HG02678 (cell line): ENCODE data around the gene PBX4.

ENCODE experiments used
- ATAC-seq: cut with Tn5 transposase; IDR thresholded peaks from one replicate; pipeline ENCODE4 v1.9.1; 2021; ENCODE audit warnings: mild to moderate bottlenecking, moderate library complexity; ENCODE audit not compliant: unreplicated experiment

The PBX4 gene

GRCh38 chr19:19541616-19542015 lies 76.9 kb downstream of the PBX4 start:
- ATAC-seq: no peak

DNA sequence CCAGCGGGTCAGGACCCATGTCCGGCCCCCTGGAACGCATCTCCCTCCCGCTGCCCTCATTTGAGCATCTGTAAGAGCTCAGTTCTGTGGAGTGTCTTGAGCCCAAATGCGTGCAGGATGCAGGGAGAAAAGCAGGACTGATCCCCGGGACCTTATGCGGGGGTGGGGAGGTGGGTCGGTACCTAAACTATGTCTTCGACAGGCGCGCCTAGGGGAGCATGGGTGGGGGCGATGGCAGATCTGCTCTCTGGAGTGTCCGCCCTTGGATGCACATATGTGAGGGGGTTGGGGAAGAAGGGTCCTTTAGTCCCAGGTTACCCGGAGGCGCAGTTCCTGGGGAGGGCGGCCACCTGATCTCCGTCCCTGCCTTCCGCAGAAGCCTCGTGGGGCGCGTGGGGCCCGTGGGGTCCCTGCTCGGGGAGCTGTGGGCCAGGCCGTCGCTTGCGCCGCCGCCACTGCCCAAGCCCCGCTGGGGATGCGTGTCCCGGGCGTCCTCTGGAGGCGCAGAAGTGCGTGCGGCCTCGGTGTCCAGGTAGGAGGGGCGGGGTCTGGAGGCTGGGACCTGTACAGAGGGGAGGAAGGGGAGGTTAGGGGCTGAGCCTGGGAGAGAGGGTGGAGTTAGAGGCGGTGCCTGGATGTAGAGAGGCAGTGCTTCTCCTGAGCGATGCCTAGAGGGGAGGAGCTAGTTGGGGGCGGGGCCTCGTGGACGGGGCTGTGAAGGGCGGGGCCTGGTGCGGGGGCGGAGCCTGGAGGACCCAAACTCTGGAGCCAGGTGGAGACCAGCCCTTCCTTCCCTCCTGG lies 77.6 kb downstream of the PBX4 start:
- ATAC-seq: no peak

- no peak for ATAC-seq
Measured at GRCh38 chr19:19540064-19540714, 78.3 kb downstream of the PBX4 start.

- ATAC-seq: no peak
Measured at GRCh38 chr19:19539698-19540063, 78.8 kb downstream of the PBX4 start.

DNA sequence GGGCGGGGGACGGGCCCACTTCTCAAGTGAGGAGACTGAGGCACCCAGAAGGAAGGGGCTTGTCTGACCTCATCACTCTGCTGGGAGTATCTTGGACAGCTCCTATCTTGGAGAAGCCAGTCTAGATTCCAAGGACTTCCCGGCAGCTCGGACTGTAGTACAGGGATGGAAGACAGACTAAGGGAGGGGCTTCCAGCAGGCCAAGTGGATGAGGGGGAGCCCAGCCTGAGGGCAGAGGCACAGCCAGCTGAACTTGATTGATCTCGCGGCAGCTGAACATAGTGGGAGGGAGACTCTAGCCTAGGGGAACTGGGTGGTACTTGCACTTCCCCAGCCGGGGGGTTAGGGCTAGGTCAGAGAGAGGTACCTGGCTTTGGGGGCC lies 79.7 kb downstream of the PBX4 start:
- ATAC-seq: no peak

- ATAC-seq: no peak
Measured at GRCh38 chr19:19538061-19538784, 80.3 kb downstream of the PBX4 start, which contains the start of gene CILP2. Gene CILP2 (plus strand): TSS chr19:19538265. CDS start chr19:19538350, 85 bp downstream.

DNA sequence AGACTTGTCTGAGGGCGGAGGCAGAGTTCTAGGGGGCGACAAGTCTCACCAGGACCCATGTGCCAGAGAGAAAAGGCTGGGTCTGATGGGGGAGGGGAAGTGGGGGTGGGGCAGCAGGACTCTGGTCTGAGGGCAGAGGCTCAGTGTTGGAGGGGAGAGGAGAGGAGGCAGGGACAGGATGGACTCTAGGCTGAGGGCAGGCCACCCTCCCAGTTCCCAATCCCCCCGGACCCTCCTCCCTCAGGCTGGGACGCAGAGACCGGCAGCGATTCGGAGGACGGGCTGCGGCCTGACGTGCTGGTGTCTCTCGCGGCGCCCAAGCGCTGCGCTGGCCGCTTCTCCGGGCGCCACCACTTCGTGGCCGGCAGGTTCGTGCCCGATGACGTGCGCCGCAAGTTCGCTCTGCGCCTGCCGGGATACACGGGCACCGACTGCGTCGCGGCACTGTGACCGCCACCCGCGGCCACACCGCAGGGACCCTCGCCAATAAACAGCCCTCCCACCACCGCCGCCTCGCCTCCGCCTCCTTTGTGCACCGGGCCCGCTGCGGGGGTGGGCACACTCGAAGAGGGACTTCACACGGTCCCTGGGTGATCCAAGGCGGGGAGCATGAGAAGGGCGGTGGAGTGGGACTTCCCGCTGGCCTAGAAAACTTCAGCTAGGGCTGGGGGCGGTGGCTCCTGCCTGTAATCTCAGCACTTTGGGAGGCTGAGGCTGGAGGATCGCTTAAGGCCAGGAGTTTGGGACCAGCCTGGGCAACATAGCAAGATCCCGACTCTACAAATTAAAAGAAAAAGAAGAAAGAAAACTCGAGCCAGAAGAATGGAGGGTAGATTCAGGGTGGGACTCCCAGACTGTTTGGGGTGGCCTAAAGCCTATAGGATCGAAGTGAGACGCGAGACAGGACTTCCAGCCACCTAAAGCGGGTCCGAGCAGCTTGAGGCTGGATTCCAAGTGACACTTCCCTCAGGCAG lies 81.1 kb downstream of the PBX4 start:
- no peak for ATAC-seq

GRCh38 chr19:19535311-19536191 lies 82.9 kb downstream of the PBX4 start:
- ATAC-seq: no peak

GRCh38 chr19:19534556-19535265 lies 83.8 kb downstream of the PBX4 start:
- no peak for ATAC-seq

DNA sequence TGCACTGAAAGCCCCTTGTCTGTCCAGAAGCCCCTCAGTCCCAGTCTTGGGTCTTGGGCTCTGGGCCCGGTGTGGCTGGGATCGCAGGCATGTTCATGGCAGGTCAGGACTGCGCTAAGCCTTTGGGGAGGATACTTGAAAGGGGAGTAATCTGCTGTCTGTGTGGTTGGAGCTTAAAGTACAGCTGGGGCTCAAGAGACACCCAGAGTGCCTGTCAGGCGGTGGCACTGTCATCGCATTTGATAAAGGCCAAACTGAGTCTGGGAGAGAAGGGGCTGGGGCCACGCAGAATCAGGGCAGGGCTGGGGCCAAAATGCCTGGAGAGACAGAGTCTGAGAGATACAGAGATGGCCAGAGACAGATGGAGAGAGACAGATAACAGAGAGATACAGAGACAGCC lies 84.6 kb downstream of the PBX4 start:
- ATAC-seq: no peak

- ATAC-seq: no peak
Measured at GRCh38 chr19:19532806-19533701, 85.4 kb downstream of the PBX4 start.

DNA sequence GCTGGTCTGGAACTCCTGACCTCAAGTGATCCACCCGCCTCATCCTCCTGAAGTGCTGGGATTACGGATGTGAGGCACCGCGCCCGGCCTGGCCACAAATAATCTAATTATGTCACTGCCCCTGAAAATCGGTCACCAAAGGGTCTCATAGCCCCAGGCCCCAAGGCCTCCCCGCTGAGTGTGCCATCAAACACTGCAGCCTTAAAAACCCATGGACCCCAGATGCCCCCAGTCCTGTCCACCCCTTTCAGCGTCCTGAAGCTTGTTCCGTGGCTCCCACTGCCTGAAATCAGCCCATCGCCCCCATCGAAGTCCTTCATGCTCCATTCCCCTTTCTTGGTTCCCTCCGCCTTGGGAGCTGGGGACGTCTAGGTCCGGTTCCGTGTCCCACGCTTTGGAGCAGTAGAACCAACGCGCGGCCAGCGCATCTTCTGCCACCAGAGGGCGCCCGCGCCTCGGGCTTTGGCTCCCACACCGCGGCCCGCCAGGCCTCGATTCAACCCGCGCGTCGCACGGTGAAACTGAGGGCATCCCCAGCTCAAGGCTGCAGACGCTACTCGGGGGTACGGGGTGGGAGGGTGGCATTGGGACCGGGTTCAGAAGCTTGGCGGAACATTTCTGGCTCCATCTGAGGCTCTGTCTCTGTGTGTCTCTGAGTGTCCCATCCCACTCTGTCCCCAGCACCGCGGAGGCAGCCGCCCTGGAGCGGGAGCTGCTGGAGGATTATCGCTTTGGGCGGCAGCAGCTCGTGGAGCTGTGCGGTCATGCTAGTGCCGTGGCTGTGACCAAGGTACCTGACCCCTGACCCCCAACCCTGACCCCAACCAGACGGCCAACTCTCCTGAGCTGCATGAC lies 86.3 kb downstream of the PBX4 start:
- peak; percentile 47 for ATAC-seq

- no peak for ATAC-seq
Measured at GRCh38 chr19:19530889-19531288, 87.6 kb downstream of the PBX4 start.

DNA sequence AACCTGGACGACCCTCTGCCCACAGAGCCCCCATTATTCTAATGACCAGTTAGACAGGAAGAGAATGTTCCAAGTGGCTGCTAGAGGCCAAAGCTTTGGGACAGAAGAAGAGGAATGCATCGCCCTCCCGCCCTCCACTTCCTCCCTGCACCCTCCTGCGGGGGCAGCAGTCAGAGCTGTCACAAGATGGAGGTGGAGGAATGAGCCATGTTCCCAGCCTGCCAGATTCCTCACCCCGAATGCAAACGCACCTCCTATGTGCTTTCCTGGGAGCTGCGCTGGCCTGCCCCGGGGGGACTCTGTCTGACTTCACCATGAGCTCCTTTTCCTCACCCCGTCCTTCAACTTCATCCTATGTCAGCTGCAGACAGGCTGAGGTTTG lies 88.1 kb downstream of the PBX4 start:
- no peak for ATAC-seq

- ATAC-seq: no peak
Measured at GRCh38 chr19:19529783-19530422, 88.6 kb downstream of the PBX4 start.

DNA sequence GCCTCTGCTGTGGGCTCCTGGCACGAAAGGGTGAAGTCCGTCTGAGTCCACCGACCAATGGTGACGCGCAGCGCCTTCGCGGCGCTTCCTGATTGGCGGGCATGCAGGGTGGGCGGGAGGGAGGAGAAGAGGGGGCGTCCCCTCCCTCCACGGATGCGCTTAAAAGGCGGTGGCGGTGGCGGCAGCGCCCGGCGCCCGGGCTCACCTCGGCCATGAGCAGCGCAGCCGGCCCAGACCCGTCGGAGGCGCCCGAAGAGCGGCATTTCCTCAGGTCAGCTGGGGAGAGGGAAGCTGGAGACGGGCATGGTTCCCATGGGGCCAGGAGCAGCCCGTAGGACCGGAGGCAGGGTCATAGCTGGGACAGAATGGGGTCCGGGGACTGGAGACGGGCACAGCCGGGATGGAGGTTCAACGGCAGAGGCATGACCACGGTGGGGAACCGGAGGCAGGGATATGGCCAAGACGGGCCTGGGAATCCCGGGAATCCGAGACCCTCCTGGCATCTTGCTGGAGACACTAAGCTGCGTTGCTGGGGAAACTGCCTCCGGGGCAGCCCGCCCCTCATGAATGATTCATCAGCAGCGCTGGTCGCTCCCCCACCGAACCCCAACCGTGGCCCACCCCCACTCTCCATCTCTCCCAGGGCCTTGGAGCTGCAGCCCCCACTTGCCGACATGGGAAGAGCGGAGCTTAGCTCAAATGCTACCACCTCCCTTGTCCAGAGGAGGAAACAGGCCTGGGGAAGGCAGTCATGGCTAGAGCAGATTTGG lies 89.6 kb downstream of the PBX4 start, which contains the start of gene YJEFN3:
Gene YJEFN3, plus strand, starts transcription at position 191 of the 770 bp plus-strand sequence. Its CDS starts 22 bp downstream, at position 213.
- no peak for ATAC-seq
